DMS53 (cell line): ENCODE results near the gene MYH2.

ENCODE experiments used
- DNase-seq: peaks from one replicate; lab custom pipeline; 2025; lab: John Stamatoyannopoulos, UW

Gene MYH2

GRCh38 chr17:10516065-10516464, 33.4 kb downstream of the MYH2 start:
- DNase-seq, result no peak

- no peak for DNase-seq
Measured at GRCh38 chr17:10513299-10514067, 36.0 kb downstream of the MYH2 start.

DNA sequence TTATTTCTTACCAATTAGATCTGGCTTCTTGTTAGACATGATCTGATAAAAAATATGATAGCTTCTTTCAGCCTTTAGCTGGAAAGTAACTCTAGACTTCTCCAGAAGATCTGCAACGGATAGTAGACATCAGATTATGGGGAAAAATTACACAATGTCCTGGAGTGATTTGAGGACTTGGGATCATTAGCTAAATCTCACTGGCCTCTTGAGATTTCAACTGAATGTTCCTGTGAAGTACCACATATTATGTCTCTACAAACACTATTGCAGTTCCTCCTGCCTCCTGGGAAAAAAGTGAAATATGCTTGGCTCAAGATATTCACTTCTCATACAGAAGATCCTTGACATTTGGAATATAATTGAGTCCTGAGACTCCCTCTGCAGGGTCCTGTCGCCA, 36.6 kb downstream of the MYH2 start:
- no peak for DNase-seq

GRCh38 chr17:10499950-10500349, 49.5 kb downstream of the MYH2 start:
- no peak for DNase-seq

DNA sequence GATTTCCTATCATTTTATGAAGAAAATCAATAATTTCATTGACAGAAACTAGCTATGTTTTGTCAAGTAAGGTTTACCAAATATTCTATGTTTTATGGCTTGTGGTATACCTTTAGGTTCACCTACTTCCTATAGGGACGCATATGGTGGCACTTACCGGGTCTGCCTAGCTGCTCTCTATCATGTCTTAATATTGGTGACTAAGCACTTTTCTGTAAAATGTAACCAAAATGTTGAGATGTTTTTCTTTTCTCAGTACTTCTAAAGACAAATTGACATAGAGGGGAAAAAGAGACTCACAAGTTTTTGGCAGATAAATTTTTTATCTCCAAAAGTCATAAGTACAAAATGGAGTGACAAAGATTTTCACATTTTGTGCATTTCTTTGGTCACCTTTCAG, 57.5 kb downstream of the MYH2 start:
- DNase-seq, result no peak

- DNase-seq, result no peak
Measured at GRCh38 chr17:10482252-10482651, 67.2 kb downstream of the MYH2 start.

DNA sequence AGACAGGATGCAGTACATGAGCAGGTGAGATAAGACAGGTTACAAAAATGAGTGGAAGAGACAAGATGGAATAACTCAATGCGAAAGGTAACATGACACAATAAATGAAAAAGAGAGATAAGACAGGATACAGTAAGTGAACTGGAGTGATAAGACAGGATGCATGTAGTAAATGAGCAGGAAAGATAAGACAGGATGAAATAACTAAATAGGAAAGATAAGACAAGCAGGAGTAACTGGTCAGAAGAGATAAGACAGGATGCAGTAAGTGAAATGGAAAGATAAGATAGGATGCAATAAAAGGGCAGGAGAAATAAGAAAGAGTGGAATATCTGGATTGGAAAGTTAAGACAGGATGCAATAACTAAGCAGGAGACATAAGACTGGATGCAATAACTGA, 71.8 kb downstream of the MYH2 start:
- DNase-seq, result no peak

DNA sequence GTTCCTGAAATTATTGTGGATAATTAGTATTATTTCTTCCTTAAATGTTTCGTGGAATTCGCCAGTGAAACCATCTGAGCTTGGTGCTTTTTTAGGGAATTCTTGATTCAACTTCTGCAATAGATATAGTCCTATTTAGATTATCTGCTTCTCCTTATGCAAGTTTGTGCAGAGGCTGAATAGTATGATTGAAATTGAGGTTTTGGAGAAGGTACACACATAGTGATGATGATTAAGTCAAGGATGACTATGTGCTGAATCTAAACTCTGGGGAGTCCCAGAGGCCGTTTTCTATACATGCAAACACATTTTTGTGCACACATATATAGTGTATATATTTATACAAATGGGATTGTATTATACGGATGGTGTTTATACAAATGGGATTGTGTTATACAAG, 74.9 kb downstream of the MYH2 start:
- DNase-seq, result no peak

- no peak for DNase-seq
Measured at GRCh38 chr17:10471858-10472257, 77.6 kb downstream of the MYH2 start.
